SIG-M5 (cell line): Measurements from ENCODE around the gene PLA2G2E.
"Not testable (repeated sequence)": the region's sequence is repeated elsewhere in the genome, so short reads cannot be mapped to it uniquely, and the experiment has no call there.

Experiments used
- DNase-seq: peaks from one replicate; lab custom pipeline; 2025; lab: John Stamatoyannopoulos, UW

Gene PLA2G2E

DNA sequence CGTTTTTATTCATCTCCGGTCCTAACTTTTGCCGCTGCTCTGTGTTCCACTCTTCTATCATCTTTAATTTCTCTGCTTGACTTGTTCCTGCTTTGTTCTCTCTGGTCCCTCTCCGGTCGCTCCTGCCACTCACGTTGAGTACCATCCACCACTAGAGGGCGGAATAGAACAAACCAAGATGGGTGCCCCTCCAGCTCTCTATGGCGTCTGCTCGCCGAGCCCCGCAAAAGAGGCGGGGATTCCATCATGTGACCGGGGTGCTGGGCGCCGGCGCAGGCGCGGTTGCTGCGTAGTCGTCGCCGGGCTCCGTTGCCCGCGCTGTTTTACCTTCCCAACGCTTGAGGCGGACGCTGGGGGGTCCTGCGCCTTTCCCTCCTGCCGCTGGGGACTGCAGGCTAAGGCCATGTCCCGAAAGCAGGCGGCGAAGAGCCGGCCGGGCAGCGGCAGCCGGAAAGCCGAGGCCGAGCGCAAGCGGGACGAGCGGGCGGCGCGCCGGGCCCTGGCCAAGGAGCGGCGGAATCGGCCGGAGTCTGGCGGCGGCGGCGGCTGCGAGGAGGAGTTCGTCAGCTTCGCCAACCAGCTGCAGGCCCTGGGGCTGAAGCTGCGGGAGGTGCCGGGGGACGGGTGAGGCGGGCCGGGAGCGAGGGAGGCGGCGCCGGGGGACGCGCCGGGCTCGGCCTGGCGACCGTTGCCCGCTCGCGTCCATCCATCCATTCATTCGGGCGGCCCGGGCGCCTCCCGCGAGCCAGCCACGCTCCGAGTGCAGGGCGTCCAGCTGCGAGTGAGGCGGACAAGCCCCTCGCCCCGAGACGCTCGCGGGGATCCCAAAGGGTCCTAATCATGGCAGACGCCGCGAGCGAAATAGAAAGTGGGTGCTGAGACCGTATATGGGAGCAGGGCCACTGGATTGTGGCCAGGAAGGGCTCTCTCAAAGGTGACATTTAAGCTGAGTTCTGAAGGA is 41.0 kb downstream of the PLA2G2E start, which contains the start of gene OTUD3:
TSS of gene OTUD3 (plus strand) at position 285 of the 961 bp plus-strand sequence. CDS start at position 404, 119 bp downstream.
- peak; percentile 81 for DNase-seq

DNA sequence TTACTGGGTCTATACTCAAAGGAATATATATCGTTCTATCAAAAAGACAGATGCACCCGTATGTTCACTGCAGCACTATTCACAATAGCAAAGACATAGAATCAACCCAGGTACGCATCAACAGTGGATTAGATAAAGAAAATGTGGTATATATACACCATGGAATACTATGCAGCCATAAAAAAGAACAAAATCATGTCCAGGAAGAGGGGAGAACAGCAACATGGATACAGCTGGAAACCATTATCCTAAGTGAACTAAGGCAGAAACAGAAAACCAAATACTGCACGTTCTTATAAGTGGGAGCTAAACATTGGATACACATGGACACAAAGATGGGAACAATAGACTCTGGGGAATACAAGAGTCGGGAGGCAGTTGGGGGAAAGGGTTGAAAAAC is 42.6 kb downstream of the PLA2G2E start:
- not testable (repeated sequence) for DNase-seq

DNA sequence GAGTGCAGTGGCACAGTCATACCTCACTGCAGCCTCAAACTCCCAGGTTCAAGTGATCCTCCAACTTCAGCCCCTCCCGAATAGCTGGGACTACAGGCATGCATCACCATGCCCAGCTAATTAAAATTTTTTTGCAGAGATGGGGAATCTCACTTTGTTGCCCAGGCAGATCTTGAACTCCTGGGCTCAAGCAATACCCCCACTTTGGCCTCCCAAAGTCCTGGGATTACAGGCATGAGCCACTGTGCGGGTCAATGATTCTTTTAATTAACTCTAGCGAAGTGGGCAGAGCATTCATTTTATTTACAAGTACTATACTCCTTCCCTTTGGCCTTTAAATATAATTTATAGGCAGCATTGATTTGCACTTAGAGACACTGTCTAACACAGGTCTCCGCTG is 43.8 kb downstream of the PLA2G2E start:
- no peak for DNase-seq

DNA sequence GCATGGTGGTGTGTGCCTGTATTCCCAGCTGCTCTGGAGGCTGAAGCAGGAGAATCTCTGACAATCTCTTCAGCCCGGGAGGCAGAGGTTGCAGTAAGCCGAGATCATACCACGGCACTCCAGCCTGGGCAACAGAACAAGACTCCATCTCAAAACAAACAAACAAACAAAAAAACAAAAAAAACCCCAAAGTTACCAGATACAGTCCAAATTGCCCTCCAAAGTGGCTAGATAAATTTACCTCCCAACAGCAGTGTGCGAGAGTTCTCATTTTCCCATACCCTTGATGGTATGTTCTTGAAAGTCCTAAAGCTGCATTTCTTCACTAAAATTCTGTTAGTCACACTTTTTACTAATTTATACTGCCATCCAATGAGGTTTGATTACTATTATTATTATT is 44.2 kb downstream of the PLA2G2E start:
- no peak for DNase-seq

DNA sequence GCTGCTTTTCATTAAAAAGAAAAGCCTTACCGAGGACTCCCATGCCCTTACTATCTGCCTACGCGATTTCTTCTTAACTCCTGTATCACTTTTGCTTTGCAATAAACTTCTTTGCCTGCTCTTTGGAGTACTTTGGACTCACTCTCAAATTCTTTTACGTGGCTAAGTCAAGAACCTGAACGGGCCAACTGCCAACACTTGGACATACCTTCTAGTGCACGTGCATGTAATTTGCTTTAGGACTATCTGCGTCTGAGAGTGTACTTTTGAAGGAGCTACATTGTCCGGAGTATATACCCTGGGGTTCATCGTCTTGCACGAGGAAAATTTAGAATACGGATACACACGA is 44.8 kb downstream of the PLA2G2E start:
- no peak for DNase-seq

DNA sequence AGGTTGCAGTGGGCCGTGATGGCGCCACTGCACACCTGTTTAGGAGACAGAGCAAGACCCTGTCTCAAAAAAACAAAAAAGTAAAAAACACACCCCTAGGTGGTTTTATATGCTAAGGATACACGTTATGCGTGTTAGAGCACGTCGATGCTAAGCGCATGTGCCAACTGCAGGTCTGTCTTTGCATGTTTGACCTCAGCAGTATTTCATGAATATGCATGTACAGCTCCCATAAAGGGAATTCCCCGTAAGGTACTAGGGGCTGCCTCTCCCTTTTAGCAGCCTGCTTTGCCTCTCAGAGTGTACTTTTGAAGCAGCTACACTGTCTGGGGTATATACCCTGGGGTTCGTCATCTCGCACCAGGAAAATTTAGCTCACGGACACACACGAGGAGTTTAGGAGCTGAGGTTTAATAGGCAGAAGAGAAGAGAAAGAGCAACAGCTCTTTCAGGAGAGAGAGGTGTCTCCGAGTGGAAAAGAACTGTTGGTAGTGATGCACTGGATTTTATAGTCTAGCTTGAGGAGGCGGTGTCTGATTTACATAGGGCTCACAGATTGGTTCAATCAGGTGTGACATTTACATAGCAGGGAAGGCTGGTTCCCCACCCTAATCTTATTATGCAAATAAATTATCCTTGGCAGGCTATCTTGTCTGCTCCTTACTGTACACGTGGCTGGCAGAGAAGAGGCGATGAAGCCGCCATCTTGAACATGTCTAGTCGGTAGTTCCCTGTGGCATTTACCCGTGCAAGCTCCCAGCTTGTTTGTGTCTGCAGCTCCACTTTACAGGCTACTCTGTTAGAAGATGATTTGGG is 45.4 kb downstream of the PLA2G2E start:
- DNase-seq, result no peak

DNA sequence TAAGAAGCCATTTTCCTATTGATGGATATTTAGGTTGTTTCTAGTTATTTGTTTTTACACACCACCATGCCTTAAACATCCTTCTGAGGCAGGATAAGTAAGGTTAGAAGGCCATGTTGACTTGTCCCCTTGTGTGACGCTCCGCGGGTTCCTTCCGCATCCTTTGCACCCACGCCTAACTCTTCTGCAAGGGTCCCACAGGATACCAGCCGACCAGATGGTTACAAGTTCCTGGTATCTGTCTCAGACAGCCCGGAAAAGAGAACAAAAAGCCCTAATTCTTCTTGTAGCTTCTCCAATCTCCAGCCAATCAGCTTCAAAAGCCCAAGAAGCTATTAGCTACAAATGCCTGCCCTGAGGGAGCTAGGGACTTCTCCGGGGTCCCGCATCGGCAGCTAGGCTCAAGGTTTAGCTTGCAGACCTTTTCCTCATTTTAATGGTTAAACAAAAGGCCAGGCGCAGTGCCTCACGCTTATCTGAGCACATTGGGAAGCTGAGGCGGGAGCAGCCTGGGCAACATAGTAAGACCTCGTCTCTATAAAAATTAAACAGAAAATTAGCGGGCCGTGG is 46.2 kb downstream of the PLA2G2E start:
- no peak for DNase-seq

DNA sequence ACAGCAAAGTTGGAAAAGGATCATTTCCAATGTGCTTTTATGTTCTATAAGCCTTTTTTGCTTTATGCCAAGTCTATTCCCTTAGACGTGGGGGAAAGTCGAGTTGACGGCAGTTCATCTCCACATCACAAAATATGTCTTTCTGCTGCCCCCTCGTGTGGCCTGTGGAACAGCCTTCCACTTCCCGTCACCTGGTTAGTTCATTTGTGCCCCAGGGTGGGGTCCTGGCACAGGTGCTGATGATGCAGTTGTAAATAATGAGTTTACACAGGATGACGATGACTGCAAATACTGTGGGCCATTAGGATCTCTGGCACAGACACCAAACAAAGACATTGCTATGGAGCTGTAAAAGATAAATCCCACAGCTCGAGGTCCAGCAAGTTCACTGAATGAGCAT is 51.2 kb downstream of the PLA2G2E start:
- DNase-seq, result no peak
